HepG2 (cell line): ENCODE results near the gene ZFAND2B. TPM values are rescaled to one million over a fixed set of nuclear protein-coding genes. Genes with fewer than 3 reads are reported as not detected.

ENCODE experiments used
- CCDC6 ChIP-seq: sonication (generic); formaldehyde crosslinking; IDR thresholded peaks from 2 replicates; pipeline ENCODE4 v1.8.1; 2022; ENCODE audit warnings: mild to moderate bottlenecking, missing genetic modification reagents, moderate library complexity
- CREB1 ChIP-seq, 2 experiments: fragments of 450-650 bp in 1 of 2; IDR thresholded peaks; 2 replicates each; pipeline ENCODE4 v1.6.1; 2016 to 2017; ENCODE audit warnings: control low read depth in 1 of 2, mild to moderate bottlenecking in 1 of 2, missing compliant biosample characterization in 1 of 2, missing genetic modification characterization in 1 of 2
- CSRNP2 ChIP-seq: sonication (generic); formaldehyde crosslinking; conservative IDR thresholded peaks from 2 replicates; pipeline ENCODE4 v1.8.0; 2022; ENCODE audit warnings: low read depth, missing genetic modification reagents
- EZH2 ChIP-seq: conservative IDR thresholded peaks from 2 replicates; pipeline ENCODE4 v1.6.1; 2012; ENCODE audit warnings: mild to moderate bottlenecking, low read depth, low read length, moderate library complexity
- HOMEZ ChIP-seq: IDR thresholded peaks from 2 replicates; pipeline ENCODE4 v1.6.1; 2016; ENCODE audit warnings: low read depth
- NFYB ChIP-seq: sonication (generic); formaldehyde crosslinking; IDR thresholded peaks from 2 replicates; pipeline ENCODE4 v1.4.0; 2020; ENCODE audit warnings: missing genetic modification reagents
- NRL ChIP-seq: sonication (generic); formaldehyde crosslinking; IDR thresholded peaks from 2 replicates; pipeline ENCODE4 v1.5.0; 2020; ENCODE audit warnings: missing genetic modification reagents, mild to moderate bottlenecking, moderate library complexity, borderline replicate concordance
- SRY ChIP-seq: sonication (generic); formaldehyde crosslinking; IDR thresholded peaks from 2 replicates; pipeline ENCODE4 v1.8.0; 2022; ENCODE audit warnings: mild to moderate bottlenecking, missing genetic modification reagents
- ZNF225 ChIP-seq: sonication (generic); formaldehyde crosslinking; IDR thresholded peaks from 2 replicates; pipeline ENCODE4 v1.4.0; 2020; ENCODE audit warnings: mild to moderate bottlenecking, missing genetic modification reagents
- ZNF251 ChIP-seq: sonication (generic); formaldehyde crosslinking; IDR thresholded peaks from 2 replicates; pipeline ENCODE4 v1.9.0; 2021; ENCODE audit warnings: mild to moderate bottlenecking, missing genetic modification reagents
- ZNF335 ChIP-seq: sonication (generic); formaldehyde crosslinking; IDR thresholded peaks from 2 replicates; pipeline ENCODE4 v1.4.0; 2020; ENCODE audit warnings: missing genetic modification reagents
- ZNF337 ChIP-seq: sonication (generic); formaldehyde crosslinking; IDR thresholded peaks from 2 replicates; pipeline ENCODE4 v1.5.1; 2020; ENCODE audit warnings: missing genetic modification reagents, low read depth, mild to moderate bottlenecking, borderline replicate concordance
- ZNF615 ChIP-seq: sonication (generic); formaldehyde crosslinking; IDR thresholded peaks from 2 replicates; pipeline ENCODE4 v1.5.0; 2020; ENCODE audit warnings: mild to moderate bottlenecking, missing genetic modification reagents, borderline replicate concordance
- ZNF720 ChIP-seq: sonication (generic); formaldehyde crosslinking; IDR thresholded peaks from 2 replicates; pipeline ENCODE4 v1.4.0; 2020; ENCODE audit warnings: missing genetic modification reagents
- polyA plus RNA-seq, 8 experiments: library from polyadenylated mRNA; depleted of rRNA in 3 of 8; stranded (reverse) in 7 of 8; unstranded in 1 of 8; fragments of >200 nt; fragmentation: Illumina TruSeq in 4 of 8; extraction: Trizol in 4 of 8; gene quantifications; 2 replicates each; pipeline versions ENCODE4 v1.2.1 to v1.2.3, GENCODE V29; 2011 to 2016; ENCODE audit warnings: low read depth in 4 of 8, missing spikeins in 1 of 8, mixed read lengths in 1 of 8; ENCODE audit not compliant: insufficient read depth in 1 of 8
- total RNA-seq, 5 experiments: library from RNA; depleted of rRNA; stranded (reverse); fragments of >200 nt; fragmentation: Illumina TruSeq; extraction: Trizol; gene quantifications; 2 replicates each; pipeline ENCODE4 v1.2.3, GENCODE V29; 2016; ENCODE audit warnings: low read depth in 1 of 5
- TF ChIP-seq, protein P1 (sequence below): sonication (generic); formaldehyde crosslinking; IDR thresholded peaks from 2 replicates; pipeline ENCODE4 v1.4.0; 2020; ENCODE audit warnings: missing genetic modification reagents
- TF ChIP-seq, protein P2 (sequence below): sonication (generic); formaldehyde crosslinking; IDR thresholded peaks from 2 replicates; pipeline ENCODE4 v1.4.0; 2020; ENCODE audit warnings: mild to moderate bottlenecking, missing genetic modification reagents

ZFAND2B gene
- total and polyA plus RNA-seq, 2 of the 13 experiments (the other 11 are each of a cell fraction or from before 2014, with no cell fraction given) = 53.3 to 115 TPM

DNA sequence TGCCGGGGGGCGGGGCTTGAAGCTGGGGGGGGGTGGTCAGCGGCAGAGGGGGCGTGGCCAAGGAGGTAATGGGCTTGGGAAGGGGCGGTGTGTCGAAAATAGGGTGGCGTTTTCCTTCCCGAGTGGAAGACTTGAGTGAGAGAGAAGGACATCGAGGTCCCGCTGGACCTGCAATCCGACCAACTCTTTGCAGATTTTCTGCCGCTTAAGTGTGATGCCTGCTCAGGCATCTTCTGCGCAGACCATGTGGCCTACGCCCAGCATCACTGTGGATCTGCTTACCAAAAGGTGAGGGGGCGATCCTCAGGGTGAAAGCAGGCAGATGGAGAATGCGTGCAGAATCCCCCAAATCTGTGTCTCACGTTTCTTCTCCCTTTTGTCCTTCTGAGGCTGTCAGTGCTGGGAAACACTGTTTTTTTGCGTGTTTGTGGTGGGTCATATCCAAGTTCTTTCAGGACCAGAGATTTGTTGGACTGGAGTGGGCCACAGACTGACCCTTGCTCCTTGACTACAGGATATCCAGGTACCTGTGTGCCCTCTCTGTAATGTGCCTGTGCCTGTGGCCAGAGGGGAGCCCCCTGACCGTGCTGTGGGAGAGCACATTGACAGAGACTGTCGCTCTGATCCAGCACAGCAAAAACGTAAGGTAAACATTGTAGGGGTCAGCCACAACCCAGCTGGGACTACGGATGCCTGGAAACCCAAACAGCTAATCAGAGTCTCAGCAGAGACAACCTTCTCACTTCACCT is 727 bp downstream of the ZFAND2B start (continued):
- TF ChIP-seq EZH2 (no peak), CSRNP2 (CRISPR knock-in tag) (no peak), CREB1 (IDR thresholded peaks at IDR 0.05) (no peak), CREB1 (CRISPR knock-in tag; IDR thresholded peaks at IDR 0.05) (no peak), SRY (peak; percentile 75; the same call in 1 of the 2 replicates), ZNF615 (CRISPR knock-in tag) (0 out of 2 replicates have a peak, but pooled peaks have one; percentile 7), NRL (CRISPR knock-in tag) (peak; percentile 37; the same call in 1 of the 2 replicates), HOMEZ (CRISPR knock-in tag) (no peak), CCDC6 (CRISPR knock-in tag) (no peak), ZNF337 (CRISPR knock-in tag) (no peak; the same call in 1 of the 2 replicates), NFYB (CRISPR knock-in tag) (no peak), ZNF251 (CRISPR knock-in tag) (0 out of 2 replicates have a peak, but pooled peaks have one; percentile 44), ZNF225 (CRISPR knock-in tag) (peak; percentile 53; the same call in 1 of the 2 replicates), ZNF335 (CRISPR knock-in tag) (no peak), ZNF720 (CRISPR knock-in tag) (no peak)
- TF ChIP-seq, protein P1, sequence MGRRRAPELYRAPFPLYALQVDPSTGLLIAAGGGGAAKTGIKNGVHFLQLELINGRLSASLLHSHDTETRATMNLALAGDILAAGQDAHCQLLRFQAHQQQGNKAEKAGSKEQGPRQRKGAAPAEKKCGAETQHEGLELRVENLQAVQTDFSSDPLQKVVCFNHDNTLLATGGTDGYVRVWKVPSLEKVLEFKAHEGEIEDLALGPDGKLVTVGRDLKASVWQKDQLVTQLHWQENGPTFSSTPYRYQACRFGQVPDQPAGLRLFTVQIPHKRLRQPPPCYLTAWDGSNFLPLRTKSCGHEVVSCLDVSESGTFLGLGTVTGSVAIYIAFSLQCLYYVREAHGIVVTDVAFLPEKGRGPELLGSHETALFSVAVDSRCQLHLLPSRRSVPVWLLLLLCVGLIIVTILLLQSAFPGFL (CRISPR knock-in tag) = no peak
- TF ChIP-seq, protein P2, sequence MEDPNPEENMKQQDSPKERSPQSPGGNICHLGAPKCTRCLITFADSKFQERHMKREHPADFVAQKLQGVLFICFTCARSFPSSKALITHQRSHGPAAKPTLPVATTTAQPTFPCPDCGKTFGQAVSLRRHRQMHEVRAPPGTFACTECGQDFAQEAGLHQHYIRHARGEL (CRISPR knock-in tag) = no peak
- TF ChIP-seq, all 625 proteins: peak for 98
